LHCN-M2 (cell line): ENCODE measurements around the gene SELENON. TPM values are rescaled to one million over a fixed set of nuclear protein-coding genes. Genes with fewer than 3 reads are reported as not detected.
A peak's percentile ranks its signal among the peaks of the same experiment; 100 is the strongest.
"Not testable (repeated sequence)": the region's sequence is repeated elsewhere in the genome, so short reads cannot be mapped to it uniquely, and the experiment has no call there.

ENCODE experiments used
- DNase-seq: peaks from one replicate; pipeline ENCODE4 v3.0.0-alpha.2; 2012; ENCODE audit warnings: low read depth
- total RNA-seq: library from RNA; depleted of rRNA; stranded (reverse); fragments of >200 nt; gene quantifications from 2 replicates; pipeline ENCODE4 v1.2.3, GENCODE V29; 2014

SELENON gene
- total RNA-seq, 1 experiment from 2014 or later = 43.1 TPM

DNA sequence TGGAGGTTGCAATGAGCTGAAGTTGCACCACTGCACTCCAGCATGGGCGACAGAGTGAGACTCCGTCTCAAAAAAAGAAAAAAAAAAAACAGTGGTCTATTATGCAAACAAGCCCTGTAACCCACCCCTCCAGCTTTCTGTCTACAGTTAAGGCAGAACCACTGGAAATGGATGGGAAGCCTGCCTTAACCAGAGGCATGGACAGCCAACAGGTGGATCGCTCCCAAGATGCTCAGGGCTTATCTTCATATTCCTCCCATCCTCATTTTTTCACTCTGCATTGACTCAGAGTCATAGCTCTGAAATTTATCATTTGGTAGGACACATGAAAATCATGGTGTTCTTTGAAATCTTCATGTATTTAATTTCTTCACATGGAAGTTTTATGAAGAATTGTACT, 28.5 kb downstream of the SELENON start:
- no peak for DNase-seq

DNA sequence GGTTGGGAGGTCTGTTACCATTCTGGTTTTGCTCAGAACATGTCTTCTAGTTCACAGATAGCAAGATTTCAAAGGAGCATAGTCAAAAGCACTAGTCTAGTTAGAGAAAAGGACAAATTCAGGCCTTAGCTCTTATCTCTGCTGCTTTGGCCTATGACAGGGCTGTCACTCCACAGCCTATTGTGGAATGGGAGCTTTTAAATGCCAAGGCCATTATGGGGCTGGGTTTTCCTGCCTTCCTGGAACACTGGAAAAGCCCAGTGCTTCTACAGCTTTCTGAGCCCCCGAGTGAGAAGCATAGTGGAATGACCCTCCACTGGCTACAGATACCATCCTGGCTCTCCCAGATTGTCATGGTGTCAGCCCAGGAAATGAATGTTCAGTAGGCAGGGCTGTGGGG, 29.1 kb downstream of the SELENON start:
- no peak for DNase-seq

DNA sequence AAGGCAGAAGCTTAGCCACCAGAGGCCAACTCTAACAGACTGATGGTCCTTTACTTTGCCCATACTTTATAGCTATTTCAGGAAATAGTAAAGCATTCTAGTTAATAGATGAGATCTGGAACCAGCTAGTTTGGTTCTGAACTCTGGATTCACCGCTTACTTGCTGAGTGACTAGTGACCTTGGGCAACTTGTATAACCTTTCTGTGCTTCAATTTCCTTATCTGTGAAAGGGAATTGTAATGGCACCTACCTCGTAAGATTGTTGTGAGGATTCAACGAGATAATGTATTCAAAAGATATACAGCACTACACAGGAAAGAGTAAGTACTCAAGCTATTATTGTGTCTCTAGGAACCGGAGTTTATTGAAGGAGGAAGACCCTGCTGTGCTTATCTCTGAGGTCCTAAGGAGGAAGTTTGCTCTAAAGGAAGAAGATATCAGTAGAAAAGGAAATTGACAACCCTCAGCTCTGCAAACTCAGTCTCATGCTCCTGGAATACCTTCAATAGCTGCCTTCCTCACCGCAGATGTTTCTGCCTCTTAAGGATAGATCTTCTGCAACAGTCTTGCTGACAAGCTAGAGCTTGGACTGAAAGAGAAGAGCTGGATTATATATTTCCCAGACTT, 31.7 kb downstream of the SELENON start:
- DNase-seq = no peak

DNA sequence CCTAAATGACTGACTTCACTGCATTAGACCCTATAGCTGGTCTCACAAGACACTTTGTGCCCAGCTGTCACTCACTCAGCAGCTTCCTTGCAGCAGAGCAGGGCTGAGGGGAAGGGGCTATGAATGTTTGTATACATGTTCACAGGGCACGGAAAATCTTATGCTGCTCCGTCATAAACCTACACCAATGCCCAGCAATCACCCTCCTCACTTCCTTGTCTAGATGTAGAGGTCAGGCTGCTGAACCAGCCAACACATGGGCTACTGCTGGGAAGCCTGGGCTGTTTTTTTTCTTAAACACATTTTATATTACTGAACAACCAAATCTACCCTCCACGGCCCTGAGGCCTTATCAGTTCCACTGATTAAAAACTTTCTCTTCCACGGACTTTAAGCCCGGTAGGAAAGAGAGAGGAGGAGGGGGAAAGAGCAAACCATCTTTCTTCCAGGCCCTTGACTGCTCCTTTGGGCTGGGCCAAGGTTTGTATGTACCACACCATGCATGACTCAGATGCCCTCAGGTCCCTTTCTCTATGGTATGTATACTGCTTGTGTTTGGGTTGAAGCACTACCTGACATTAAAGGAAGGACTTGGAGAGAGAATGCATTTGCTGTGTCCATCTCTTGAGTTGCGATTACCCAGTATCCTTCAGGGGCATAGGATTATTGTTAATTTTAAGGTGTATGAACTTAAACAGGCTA, 32.5 kb downstream of the SELENON start:
- no peak for DNase-seq

DNA sequence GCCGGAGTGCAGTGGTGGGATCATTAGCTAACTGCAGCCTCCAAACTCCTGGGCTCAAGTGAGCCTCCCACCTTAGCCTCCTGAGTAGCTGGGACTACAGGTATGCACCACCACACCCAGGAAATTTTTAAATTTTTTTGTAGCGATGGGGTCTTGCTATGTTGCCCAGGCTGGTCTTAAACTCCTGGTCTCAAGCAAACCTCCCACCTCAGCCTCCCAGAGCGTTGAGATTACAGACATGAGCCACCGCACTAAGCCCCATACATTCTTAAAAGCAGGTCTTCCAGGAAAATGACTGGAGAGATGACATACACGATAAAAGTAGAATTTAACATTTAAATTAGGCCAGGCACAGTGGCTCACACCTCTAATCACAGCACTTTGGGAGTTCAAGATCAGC, 33.2 kb downstream of the SELENON start:
- no peak for DNase-seq

DNA sequence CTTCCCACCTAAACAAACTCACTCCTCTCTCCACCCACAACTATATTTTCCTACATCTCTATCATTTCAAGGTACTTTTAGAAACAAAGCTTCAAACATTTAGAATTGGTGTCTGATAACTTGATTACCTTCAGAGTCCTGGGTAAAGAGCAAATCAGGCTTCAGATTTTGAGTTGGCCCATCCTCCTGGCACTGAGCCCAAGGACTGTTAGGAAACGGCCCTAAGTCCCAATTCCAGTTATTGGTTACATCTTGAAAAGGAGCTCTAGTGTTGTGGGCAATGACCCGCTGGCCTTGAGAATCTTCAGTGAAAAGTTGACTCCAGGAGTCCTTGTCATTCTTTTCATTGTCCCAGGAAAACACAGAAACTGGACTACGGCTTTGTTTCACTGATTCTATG, 34.9 kb downstream of the SELENON start:
- no peak for DNase-seq

DNA sequence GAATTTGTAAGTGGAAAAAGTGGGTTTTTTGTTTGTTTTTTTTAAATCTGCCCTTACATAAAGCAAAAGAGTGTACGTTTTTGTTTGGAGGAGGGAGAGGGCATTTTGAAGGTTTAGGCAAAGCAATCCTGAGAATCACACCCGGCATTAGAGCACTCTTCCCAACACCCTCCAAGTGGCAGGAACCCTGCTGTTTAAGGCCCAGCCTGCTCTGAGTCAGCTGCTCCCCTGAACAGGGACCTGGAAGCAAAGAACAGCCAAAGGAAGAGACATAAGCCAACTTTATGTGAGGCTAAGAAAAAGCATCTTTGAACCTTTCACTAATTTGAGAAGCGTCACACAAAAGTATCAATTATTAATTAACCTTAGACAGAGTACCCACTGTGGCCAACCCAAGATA, 36.7 kb downstream of the SELENON start:
- no peak for DNase-seq

DNA sequence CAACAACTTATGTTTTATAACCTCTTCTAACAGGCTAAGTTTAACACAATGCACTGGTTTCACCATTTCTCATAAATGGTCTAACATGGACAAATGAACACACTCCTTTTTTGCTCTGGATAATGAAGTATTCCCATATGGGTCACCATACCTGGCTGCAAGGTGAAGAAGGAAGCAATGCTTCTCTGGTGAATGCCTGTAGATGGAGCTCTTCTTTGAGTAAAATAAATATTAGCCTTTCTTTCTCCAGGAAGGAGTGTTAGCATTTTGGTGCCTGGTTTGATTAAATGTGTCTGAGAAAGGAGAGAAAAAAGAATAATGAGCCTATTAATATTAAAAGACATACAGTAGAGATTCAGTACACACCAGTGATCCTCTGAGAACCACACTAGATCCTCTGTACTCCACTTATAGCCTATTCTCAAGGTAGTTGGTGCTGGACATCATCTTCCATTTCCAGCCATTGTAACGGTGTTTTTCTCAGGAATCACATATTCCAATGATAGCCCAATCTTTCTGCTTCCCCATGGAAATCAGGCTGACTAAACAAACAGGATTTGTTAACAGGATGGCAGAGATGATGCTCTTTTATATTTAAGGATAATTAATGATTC, 37.4 kb downstream of the SELENON start:
- DNase-seq = no peak

DNA sequence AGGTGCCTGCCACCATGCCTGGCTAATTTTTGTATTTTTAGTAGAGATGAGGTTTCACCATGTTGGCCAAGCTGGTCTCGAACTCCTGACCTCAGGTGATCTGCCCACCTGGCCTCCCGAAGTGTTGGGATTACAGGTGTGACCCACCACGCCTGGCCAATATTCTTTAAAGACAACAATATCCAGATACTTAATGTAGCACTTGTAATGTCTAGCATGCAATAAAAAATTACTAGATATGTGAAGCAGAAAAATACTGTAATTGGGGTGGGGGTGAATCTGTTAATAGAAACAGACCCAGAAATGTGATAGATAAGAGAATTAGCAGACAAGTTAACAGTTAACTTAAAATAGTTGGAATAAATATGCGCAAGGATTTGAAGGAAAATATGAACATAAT, 39.8 kb downstream of the SELENON start:
- not testable (repeated sequence) for DNase-seq

DNA sequence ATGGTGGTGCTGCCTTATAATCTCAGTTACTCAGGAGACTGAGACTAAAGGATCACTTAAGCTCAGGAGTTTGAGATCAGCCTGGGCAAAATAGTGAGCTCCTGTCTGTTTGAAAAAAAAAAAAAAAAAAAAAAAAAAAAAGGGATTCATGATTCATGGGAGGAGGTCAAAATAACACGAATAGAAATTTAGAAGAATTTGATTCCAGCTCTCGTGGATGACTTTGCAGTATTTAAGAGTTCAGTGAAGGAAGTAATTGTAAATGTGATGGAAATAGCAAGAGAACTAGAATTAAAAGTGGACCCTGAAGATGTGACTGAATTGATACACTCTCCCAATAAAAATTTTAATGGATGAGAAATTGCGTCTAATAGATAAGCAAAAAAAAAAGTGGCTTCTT, 43.5 kb downstream of the SELENON start:
- DNase-seq = no peak

DNA sequence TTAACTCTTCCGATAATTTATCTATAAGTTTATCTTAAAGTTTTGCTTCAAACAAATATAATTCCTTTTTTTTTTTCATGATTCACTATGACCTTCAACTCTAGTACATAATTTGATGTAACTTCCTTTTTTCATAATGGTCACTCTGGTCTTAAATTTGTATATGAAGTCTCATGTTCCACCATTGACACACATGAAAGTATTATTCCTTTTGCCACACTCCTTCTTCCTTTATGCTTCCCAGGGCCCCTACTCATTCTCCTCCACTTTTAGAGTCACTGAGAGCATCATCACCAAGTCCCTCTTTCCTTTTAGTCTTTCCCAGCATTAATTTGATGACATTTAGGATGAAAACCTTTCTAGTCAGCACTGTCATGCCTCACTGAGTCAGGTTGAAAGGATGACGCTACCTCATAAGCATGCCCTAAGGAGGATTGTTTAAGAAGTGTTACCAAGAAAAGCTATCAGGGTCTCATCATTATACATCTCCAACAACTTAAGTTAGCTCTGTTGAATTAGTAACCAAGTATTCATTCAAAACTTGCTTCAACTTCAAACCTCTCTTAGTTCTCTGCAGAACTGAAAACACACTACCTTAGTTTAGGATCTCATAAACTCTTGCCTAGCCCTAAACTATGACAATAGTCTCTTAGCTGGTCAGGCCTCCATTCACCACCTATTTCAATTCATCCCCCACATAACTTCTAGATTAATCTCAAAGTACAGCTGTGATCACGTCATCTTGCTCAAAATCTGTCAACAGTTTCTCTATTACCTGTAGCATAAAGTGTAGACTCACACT, 44.7 kb downstream of the SELENON start:
- DNase-seq = no peak

DNA sequence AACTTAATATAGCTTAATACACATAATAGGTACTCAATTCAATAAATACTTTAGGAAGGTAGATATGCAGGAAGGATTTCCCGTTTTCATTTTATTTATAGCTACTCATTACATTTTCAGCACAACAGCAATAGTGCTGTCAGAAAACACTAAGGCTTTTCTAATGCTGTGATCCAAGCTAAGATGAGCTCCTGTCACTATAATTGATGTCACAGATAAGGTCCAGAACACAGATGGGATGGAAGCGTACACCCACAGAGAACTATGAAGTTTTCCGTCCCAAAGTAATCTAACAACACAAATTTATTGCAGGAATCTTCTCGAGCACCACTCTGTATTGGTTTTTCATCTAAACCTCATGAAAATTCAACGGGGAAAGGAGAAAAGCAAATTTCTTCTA, 45.7 kb downstream of the SELENON start:
- DNase-seq = no peak

DNA sequence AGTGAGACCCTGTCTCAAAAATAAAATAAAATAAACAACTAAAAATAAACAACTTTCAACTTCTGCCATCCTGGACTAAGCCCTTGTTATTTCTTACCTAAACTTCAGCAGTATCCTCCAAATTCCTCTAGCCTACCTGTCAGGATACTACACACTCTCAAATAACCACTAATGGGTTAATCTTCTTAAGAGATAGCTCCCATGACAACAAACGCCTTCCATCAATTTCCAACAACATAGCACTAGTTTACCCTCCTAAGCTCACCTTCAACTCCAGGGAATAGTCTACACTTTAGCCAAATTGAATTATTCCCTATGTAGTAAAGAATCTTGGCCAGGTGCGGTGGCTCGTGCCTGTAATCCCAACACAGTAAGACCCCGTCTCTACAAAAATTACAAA, 47.9 kb downstream of the SELENON start:
- DNase-seq = no peak

DNA sequence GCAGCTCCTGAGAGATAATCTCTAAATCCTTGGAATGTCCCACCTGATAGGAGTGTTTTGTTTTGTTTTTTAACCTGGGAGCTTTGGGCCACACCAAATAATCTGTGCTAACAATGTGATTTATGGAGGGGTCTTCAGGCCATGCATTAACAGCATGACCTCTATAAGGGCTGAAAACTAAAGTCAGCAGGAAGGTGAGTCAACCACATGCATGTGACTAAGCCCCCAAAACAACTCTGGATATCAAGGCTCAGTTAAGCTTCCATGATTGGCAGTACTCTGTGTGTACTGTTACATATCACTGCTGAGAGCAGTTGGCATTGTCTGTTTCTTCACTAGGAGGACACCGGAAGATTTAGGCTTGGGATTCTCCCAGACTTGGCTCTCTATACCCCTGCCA, 48.5 kb downstream of the SELENON start:
- DNase-seq = peak; percentile 77

DNA sequence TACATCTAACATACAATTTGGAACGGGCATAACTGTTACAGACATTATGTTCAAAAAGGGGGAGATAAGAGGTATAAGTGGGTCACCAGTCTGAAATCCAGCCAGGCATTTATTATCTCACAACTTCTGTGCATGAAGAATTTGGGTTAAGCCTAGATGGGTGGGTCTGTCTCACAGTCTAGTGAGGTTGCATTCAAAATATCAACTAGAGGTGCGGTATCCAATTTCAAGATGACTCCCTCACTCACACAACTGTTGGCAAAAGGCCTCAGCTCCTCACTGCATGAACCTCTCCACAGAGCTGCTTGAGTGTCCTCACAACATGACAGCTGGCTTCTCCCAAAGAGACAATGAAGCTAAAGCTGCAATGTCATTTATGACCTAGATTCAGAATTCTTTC, 54.6 kb downstream of the SELENON start:
- peak; percentile 48 for DNase-seq

DNA sequence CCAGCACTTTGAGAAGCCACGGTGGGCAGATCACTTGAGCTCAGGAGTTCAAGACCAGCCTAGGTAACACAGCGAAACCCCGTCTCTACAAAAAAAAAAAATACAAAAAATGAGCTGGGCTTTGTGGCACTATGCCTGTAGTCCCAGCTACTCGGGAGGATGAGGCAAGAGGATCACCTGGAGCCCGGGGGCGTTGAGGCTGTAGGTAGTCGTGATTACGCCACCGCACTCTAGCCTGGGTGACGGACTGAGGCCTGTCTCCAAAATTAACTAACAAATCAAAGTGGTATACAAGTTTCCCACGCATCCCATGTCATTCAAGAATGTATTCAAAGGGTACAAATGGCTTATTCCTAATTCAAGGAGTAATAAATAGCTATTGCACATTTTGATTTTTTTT, 56.9 kb downstream of the SELENON start:
- no peak for DNase-seq

DNA sequence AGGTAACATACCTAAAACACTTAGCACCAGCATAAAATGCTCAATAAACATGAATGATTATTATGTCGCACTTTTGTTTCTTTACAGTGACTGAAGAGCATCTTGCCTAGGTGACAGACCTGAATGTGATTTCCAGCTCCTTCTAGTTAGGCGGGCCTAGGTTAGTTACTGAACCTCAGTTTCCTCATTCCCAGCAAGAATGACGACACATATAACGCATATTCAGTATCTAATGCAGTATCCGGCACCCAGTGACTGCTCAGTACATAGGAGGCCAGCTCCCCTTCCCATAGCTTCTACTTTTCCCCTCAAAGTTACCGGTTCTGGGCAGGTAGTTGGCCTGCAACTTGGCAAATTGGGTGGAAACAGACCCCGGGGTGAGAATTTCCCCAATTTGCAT, 58.5 kb downstream of the SELENON start:
- DNase-seq = no peak

DNA sequence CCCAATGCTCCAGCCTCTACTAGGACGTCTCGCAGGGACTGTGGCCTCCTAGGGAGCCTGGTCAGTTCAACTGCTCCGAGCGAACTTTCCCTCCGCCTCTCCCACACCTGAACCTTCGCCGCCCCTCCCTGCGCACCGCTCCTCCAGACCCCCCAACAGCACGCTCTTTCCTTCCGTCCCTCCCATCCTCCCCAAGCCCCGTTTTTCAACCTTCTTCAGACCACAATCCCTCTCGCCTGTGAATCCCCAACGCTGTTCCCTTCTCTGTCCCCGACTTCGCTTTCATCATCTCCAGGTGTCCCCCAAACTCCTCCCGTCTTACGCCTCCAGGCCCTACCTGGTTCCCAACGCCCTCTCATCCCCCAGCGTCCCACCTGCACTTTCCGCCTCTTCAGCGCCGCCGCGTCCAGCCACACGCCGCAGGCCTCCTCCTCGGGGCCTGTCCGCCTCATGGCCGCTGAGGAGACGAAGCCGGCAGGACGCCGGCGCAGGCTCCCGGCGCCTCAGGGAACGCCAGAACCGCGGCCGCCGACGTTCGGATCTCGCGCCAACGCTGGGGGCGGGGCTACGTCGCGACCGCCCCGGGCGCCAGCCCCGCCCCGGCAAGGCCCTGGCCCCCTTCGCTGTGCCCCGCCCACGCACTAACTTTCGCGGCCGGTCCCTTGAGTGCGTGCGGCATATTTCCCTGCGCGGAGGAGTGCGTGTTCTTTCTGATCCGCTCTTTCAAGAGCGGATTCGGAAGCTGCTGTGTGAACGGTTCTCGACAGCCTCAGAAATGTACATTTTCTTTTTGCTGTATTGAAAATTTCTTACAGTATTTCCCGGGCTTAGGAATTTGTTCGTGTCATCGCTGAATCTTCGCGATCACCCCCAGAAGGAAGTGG, 59.2 kb downstream of the SELENON start, which contains the start of gene AUNIP:
AUNIP (minus strand) TSS at position 552 of the 884 bp plus-strand sequence; CDS start at position 452, 100 bp downstream.
- DNase-seq = peak; percentile 84

DNA sequence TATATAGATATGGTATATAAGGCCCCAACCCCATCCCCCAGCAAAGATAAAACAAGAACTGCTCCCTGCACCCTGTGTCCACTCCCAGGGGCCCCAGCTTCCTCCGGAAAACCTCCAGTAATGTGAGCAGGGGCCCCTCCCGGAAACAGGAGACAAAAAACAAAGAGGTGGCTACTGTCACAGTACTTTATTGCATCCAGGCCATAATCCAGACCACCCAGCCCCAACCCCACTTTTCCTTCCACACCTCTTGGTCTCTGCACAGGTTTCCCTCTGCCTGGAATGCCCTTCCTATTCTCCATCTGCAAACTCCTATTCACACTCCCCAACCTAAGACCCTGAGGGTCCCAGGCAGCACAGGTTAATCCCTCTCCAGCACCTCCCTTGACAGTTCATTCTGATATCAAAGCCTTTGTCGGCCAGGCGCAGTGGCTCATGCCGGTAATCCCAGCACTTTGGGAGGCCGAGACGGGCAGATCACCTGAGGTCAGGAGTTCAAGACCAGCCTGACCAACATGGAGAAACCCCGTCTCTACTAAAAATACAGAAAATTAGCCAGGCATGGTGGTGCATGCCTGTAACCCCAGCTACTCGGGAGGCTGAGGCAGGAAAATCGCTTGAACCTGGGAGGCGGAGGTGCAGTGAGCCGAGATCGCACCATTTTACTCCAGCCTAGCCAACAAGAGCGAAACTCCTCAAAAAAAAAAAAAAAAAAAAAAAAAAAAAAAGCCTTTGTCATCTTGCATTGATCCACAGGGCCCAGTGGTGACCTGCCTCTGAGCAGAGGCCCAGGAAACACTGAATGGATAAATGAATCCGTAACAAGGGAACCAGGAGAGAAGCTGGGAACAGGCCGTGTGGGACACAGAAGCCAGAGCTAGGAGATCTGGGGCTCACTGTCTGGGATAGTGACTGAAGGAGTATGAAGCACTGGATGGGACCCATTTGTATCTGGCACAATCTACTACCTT, 61.6 kb downstream of the SELENON start:
- no peak for DNase-seq
